Activated T-cell treated with anti-CD3 and anti-CD28 coated beads, Interleukin-2, amount 50 U/mL, for 72 hours (primary cell): ENCODE data around the gene KLF3. TPM values are rescaled to one million over a fixed set of nuclear protein-coding genes. Genes with fewer than 3 reads are reported as not detected.

Experiments used
- ATAC-seq, 2 donors: fragments of 150-1000 bp; cut with Tn5 transposase; replicated peaks in 1 of 2; 2 replicates each; pipeline ENCODE4 v1.10.0; 2021; ENCODE audit warnings: moderate library complexity in 2 of 2, mild to moderate bottlenecking in 1 of 2
- DNase-seq, 2 donors: peaks; one replicate each; pipeline ENCODE4 v3.0.0; 2021 to 2022; ENCODE audit warnings: mixed read lengths in 1 of 2
- H3K27ac Mint-ChIP-seq: one replicate; pipeline ENCODE4 v1.8.0; 2022; ENCODE audit warnings: mild to moderate bottlenecking, moderate library complexity, mixed read lengths
- H3K27me3 Mint-ChIP-seq: one replicate; pipeline ENCODE4 v1.8.0; 2022; ENCODE audit warnings: low read depth, mixed read lengths
- H3K36me3 Mint-ChIP-seq, 2 donors: one replicate each; pipeline ENCODE4 v1.8.0; 2022; ENCODE audit warnings: mixed read lengths in 2 of 2, mild to moderate bottlenecking in 1 of 2; ENCODE audit not compliant: insufficient read depth in 2 of 2
- H3K4me1 Mint-ChIP-seq: one replicate; pipeline ENCODE4 v1.8.0; 2022; ENCODE audit warnings: low read depth, mixed read lengths
- H3K4me3 Mint-ChIP-seq, 2 donors: one replicate each; pipeline ENCODE4 v1.8.0; 2022; ENCODE audit warnings: mild to moderate bottlenecking in 2 of 2, mixed read lengths in 2 of 2, moderate library complexity in 2 of 2
- H3K9me3 Mint-ChIP-seq, 2 donors: one replicate each; pipeline ENCODE4 v1.8.0; 2022; ENCODE audit warnings: mixed read lengths in 2 of 2
- total RNA-seq, 2 donors: library from RNA; stranded (reverse); gene quantifications; one replicate each; pipeline ENCODE4 v1.2.3, GENCODE V29; 2022

The KLF3 gene
- total RNA-seq, 2 donors from 2014 or later: 7.4 to 9.6 TPM

- Mint-ChIP-seq H3K4me3 (peak overlapping the region; percentile 24 to 42), H3K27ac (peak overlapping the region; percentile 21), H3K36me3 (peaks cover 1 to 5% of the 10 kb centered on the region in 2 donors), H3K4me1 (peaks cover 62% of the 10 kb centered on the region), H3K9me3 (no peaks in the 10 kb centered on the region), H3K27me3 (no peaks in the 10 kb centered on the region)
- no peak for ATAC-seq
- DNase-seq: no peak
Observed at GRCh38 chr4:38683276-38683675, 19.3 kb downstream of the KLF3 start.

DNA sequence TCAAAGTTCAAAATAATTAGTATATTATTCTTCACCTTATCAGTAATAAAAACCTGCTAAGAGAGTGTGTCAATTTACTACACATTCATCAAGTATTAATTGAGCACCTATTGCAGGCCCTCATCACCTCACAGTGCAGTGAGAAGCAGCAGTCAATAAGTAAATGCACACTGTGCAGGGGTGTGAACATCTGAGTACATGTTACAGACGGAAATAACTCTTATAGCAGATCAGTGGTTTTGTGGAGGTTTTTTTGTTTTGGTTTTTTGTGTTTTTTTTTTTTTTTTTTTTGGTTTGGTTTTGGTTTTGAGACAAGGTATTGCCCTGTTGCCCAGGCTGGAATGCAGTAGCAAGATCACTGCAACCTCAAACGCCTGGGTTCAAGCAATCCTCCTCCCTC is 20.3 kb downstream of the KLF3 start:
- peak; percentile 52 to 58 for ATAC-seq
- Mint-ChIP-seq H3K36me3 (peaks cover 7% of the 10 kb centered on the region in 2 donors), H3K27ac (peak overlapping the region; percentile 58), H3K4me3 (peak overlapping the region in 1 of 2 donors; percentile 11), H3K27me3 (no peaks in the 10 kb centered on the region), H3K4me1 (peaks cover 67% of the 10 kb centered on the region), H3K9me3 (no peaks in the 10 kb centered on the region)
- DNase-seq: no peak

DNA sequence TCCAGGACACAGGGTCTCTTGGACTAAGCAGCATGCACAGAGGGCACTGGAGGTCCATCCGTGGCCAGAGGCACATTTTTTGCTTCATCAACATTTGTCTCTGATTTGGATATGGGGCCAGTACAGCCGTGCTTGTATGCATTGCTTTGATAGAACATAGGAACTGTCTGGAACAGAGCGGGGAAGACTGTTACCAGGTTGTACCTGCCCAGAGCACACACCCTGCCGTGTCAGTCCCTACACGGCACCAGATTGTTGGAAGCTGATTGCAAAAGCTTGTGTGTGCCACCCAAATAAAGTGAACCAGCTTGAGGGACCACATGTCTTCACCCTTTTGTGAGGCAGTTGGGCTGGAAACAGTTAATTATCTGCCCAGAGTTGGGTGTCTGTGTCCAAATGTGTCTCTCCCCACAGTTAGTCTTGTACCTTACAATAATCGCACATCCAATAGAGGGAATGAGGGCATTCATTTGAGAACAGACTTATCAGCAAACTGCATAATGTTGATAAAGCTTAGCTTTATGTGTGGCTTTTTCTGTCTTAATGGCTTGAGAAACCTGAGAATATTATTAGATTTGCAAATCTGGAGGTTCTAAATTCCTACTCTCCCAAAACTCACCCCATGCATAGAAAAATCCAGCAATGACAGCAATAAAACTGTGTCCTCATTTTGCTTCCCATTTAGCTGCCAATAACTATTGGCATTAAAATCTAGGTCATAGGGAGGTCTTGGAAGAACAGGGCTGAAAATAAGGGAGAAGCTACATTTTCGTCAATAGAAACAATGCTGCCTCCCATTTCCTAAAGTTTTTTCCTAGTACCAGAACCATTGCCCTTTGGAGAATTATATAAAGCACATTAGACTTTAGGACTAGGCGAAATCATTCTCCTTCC is 21.2 kb downstream of the KLF3 start:
- ATAC-seq (no peak), DNase-seq (no peak)
- H3K27me3 Mint-ChIP-seq: no peaks in the 10 kb centered on the region
- peaks cover 7 to 9% of the 10 kb centered on the region in 2 donors for H3K36me3 Mint-ChIP-seq
- no peaks in the 10 kb centered on the region for H3K9me3 Mint-ChIP-seq
- no peak overlapping the region for H3K27ac Mint-ChIP-seq
- peaks cover 67% of the 10 kb centered on the region for H3K4me1 Mint-ChIP-seq
- H3K4me3 Mint-ChIP-seq: no peak overlapping the region

- H3K27me3 Mint-ChIP-seq: no peaks in the 10 kb centered on the region
- peaks cover 3 to 13% of the 10 kb centered on the region in 2 donors for H3K36me3 Mint-ChIP-seq
- ATAC-seq (no peak), DNase-seq (no peak)
- H3K9me3 Mint-ChIP-seq: no peaks in the 10 kb centered on the region
- H3K27ac Mint-ChIP-seq: no peak overlapping the region
- H3K4me1 Mint-ChIP-seq: peaks cover 61% of the 10 kb centered on the region
- H3K4me3 Mint-ChIP-seq: no peak overlapping the region
Observed at GRCh38 chr4:38686682-38687081, 22.7 kb downstream of the KLF3 start.

DNA sequence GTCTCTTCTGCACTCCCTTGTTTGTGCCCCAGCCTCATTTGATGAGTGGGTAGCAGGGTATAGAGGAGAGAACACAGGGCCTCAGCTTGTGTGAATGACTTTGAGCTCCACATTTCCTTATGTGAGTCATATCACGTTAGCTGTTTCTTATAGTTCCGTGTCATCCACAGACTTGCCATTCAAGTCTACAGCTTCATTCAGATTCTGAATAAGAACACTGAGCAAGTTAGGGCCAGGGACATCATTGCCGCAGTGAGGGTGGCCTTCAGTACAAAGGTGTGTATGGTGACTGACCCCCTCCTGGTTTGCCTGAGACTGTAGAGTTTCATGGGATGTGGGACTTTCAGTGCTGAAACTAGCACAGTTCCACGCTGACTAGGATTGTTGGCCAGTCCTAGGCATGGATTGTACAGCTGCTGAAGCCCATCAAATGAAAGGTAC is 23.6 kb downstream of the KLF3 start:
- DNase-seq: peak; percentile 25 to 36
- peak; percentile 97 for ATAC-seq
- Mint-ChIP-seq H3K4me1 (peaks cover 54% of the 10 kb centered on the region), H3K36me3 (peaks cover 3 to 13% of the 10 kb centered on the region in 2 donors), H3K27ac (peak overlapping the region; percentile 38), H3K9me3 (no peaks in the 10 kb centered on the region), H3K4me3 (peak overlapping the region in 1 of 2 donors; percentile 30), H3K27me3 (no peaks in the 10 kb centered on the region)

DNA sequence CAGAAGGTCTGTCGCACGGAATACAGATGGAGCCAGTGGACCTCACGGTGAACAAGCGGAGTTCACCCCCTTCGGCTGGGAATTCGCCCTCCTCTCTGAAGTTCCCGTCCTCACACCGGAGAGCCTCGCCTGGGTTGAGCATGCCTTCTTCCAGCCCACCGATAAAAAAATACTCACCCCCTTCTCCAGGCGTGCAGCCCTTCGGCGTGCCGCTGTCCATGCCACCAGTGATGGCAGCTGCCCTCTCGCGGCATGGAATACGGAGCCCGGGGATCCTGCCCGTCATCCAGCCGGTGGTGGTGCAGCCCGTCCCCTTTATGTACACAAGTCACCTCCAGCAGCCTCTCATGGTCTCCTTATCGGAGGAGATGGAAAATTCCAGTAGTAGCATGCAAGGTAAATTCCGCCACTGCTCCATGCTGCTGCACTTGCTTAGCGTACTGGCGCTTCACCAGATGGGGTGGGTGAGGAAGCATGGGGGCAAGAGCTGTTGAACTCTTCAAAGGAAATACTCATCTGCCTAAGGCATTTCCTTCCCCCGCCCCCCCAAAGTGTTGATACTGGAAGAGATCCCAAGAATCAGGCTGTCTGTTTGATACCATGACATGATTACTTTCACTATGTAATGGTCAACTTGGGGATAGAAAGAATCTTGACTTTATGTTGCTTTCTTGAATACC is 24.8 kb downstream of the KLF3 start:
- no peak overlapping the region for H3K4me3 Mint-ChIP-seq

GRCh38 chr4:38691251-38692008 is 27.4 kb downstream of the KLF3 start:
- H3K4me3 Mint-ChIP-seq: no peak overlapping the region
- no peaks in the 10 kb centered on the region for H3K9me3 Mint-ChIP-seq
- peaks cover 32% of the 10 kb centered on the region for H3K4me1 Mint-ChIP-seq
- no peak for DNase-seq
- no peak overlapping the region for H3K27ac Mint-ChIP-seq
- no peaks in the 10 kb centered on the region for H3K27me3 Mint-ChIP-seq
- H3K36me3 Mint-ChIP-seq: peaks cover 3 to 12% of the 10 kb centered on the region in 2 donors
- ATAC-seq: no peak

More for the DNA sequence above, 24.8 kb downstream of the KLF3 start:
- Mint-ChIP-seq H3K9me3 (no peaks in the 10 kb centered on the region), H3K4me1 (peaks cover 49% of the 10 kb centered on the region), H3K27me3 (no peaks in the 10 kb centered on the region), H3K36me3 (peaks cover 3 to 13% of the 10 kb centered on the region in 2 donors), H3K27ac (no peak overlapping the region)
- DNase-seq (no peak), ATAC-seq (no peak)

GRCh38 chr4:38692421-38692820 is 28.4 kb downstream of the KLF3 start:
- no peak for ATAC-seq
- H3K36me3 Mint-ChIP-seq: peaks cover 3 to 16% of the 10 kb centered on the region in 2 donors
- no peaks in the 10 kb centered on the region for H3K9me3 Mint-ChIP-seq
- no peak overlapping the region for H3K4me3 Mint-ChIP-seq
- no peak overlapping the region for H3K27ac Mint-ChIP-seq
- no peaks in the 10 kb centered on the region for H3K27me3 Mint-ChIP-seq
- DNase-seq: no peak
- peaks cover 22% of the 10 kb centered on the region for H3K4me1 Mint-ChIP-seq

- Mint-ChIP-seq H3K27ac (peak overlapping the region; percentile 62), H3K36me3 (peaks cover 1 to 16% of the 10 kb centered on the region in 2 donors), H3K4me3 (no peak overlapping the region)
Observed at GRCh38 chr4:38693569-38693968, 29.6 kb downstream of the KLF3 start.

GRCh38 chr4:38694330-38694729 is 30.3 kb downstream of the KLF3 start:
- peaks cover 7% of the 10 kb centered on the region for H3K4me1 Mint-ChIP-seq
- no peak overlapping the region for H3K27ac Mint-ChIP-seq
- H3K4me3 Mint-ChIP-seq: no peak overlapping the region
- no peak for ATAC-seq
- H3K9me3 Mint-ChIP-seq: no peaks in the 10 kb centered on the region
- peaks cover 1 to 9% of the 10 kb centered on the region in 2 donors for H3K36me3 Mint-ChIP-seq
- no peak for DNase-seq
- H3K27me3 Mint-ChIP-seq: no peaks in the 10 kb centered on the region

More at GRCh38 chr4:38693569-38693968, 29.6 kb downstream of the KLF3 start:
- Mint-ChIP-seq H3K9me3 (no peaks in the 10 kb centered on the region), H3K27me3 (no peaks in the 10 kb centered on the region), H3K4me1 (peaks cover 12% of the 10 kb centered on the region)
- ATAC-seq (no peak), DNase-seq (no peak)

DNA sequence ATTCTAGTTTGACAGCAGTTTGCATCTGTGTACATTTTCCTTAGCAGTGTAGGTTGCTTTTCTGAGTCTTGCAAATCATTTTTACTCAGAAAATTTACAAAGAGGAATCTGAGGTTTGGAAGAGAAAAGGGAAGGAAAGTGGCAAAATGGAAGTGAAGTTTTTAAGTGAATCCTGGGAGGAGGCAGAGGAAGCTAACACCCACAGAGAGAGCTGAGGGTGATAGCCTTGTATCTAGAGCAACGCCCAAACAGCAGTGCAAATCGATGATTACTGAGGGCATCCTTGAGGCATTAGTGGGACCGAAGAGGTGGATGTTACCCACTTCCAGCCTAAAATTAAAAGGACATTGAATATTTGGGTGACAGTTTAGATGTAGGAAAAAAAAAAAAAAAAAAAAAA is 31.8 kb downstream of the KLF3 start:
- H3K4me3 Mint-ChIP-seq: no peak overlapping the region
- no peaks in the 10 kb centered on the region for H3K27me3 Mint-ChIP-seq
- no peak for ATAC-seq
- H3K27ac Mint-ChIP-seq: no peak overlapping the region
- H3K4me1 Mint-ChIP-seq: peaks cover 7% of the 10 kb centered on the region
- DNase-seq: no peak
- peaks cover 0 to 4% of the 10 kb centered on the region in 2 donors for H3K36me3 Mint-ChIP-seq
- no peaks in the 10 kb centered on the region for H3K9me3 Mint-ChIP-seq

- DNase-seq (no peak), ATAC-seq (no peak)
- H3K27me3 Mint-ChIP-seq: no peaks in the 10 kb centered on the region
- H3K9me3 Mint-ChIP-seq: no peaks in the 10 kb centered on the region
- no peak overlapping the region for H3K27ac Mint-ChIP-seq
- H3K4me1 Mint-ChIP-seq: peaks cover 7% of the 10 kb centered on the region
- H3K4me3 Mint-ChIP-seq: no peak overlapping the region
- peaks cover 0 to 4% of the 10 kb centered on the region in 2 donors for H3K36me3 Mint-ChIP-seq
Observed at GRCh38 chr4:38696697-38697096, 32.7 kb downstream of the KLF3 start.

GRCh38 chr4:38698176-38698575 is 34.2 kb downstream of the KLF3 start:
- DNase-seq: no peak
- no peaks in the 10 kb centered on the region for H3K9me3 Mint-ChIP-seq
- H3K27me3 Mint-ChIP-seq: no peaks in the 10 kb centered on the region
- peaks cover 0 to 4% of the 10 kb centered on the region in 2 donors for H3K36me3 Mint-ChIP-seq
- no peak overlapping the region for H3K4me3 Mint-ChIP-seq
- no peak overlapping the region for H3K27ac Mint-ChIP-seq
- H3K4me1 Mint-ChIP-seq: peaks cover 6% of the 10 kb centered on the region
- no peak for ATAC-seq
